HepG2 (cell line): ENCODE results near the gene DAZAP1. TPM values are rescaled to one million over a fixed set of nuclear protein-coding genes. Genes with fewer than 3 reads are reported as not detected.

Experiments used
- ATAC-seq: fragments of 200-7000 bp; cut with Tn5 transposase; 3 replicates; pipeline ENCODE4 v1.9.1; 2020; ENCODE audit warnings: mild to moderate bottlenecking, moderate library complexity
- BruUV-seq: library from RNA; stranded (reverse); fragments of 400-500 nt; replicated peaks from 2 replicates; lab custom pipeline; 2021; lab: Mats Ljungman, UMichigan
- CTCF ChIA-PET: fragments of 300-600 bp; formaldehyde crosslinking; extraction: SDS; loops from one replicate; lab custom pipeline; 2021; ENCODE audit warnings: low total read pairs, inconsistent platforms, low intra/inter-chr PET ratio; lab: Yijun Ruan, JAX
- POLR2A ChIA-PET: fragments of 350-600 bp; sonication (Branson Sonifier 250); formaldehyde crosslinking; loops from one replicate; lab custom pipeline; 2020; ENCODE audit warnings: antibody characterized with exemption, inconsistent platforms; lab: Yijun Ruan, JAX
- DNase-seq: peaks from one replicate; pipeline ENCODE4 v3.0.0-alpha.2; 2015; ENCODE audit warnings: low spot score
- FAIRE-seq: peaks from 3 replicates; lab custom pipeline; 2011; peaks lifted over from hg19 to GRCh38; lab: Jason Lieb, UNC
- H2AFZ ChIP-seq: one replicate; pipeline ENCODE4 v1.6.1; 2011; ENCODE audit warnings: low read length, inconsistent platforms
- H3K27ac ChIP-seq: fragments of 300-600 bp; 3 replicates; pipeline ENCODE4 v1.8.0; 2011; ENCODE audit warnings: mixed run types, mild to moderate bottlenecking, mixed read lengths, low read length, inconsistent platforms; ENCODE audit not compliant: insufficient read depth; ENCODE audit errors: extremely low read length
- H3K27me3 ChIP-seq, 2 experiments: fragments of 200-600 bp in 1 of 2; 2 replicates in 1 of 2; 3 replicates in 1 of 2; pipeline versions ENCODE4 v1.6.0 to v1.8.0; 2011; ENCODE audit warnings: low read length in 2 of 2, mild to moderate bottlenecking in 2 of 2, moderate library complexity in 2 of 2, inconsistent platforms in 1 of 2; ENCODE audit not compliant: insufficient read depth in 2 of 2, control insufficient read depth in 1 of 2
- H3K36me3 ChIP-seq, 2 experiments: fragments of 200-600 bp in 1 of 2; replicated peaks in 1 of 2; 2 replicates in 1 of 2; 3 replicates in 1 of 2; pipeline versions ENCODE4 v1.5.1 to v1.8.0; 2011; ENCODE audit warnings: low read length in 2 of 2, inconsistent platforms in 1 of 2; ENCODE audit not compliant: insufficient read depth in 2 of 2, control insufficient read depth in 1 of 2
- H3K4me1 ChIP-seq: 2 replicates; pipeline ENCODE4 v1.5.1; 2012; ENCODE audit warnings: low read length, inconsistent platforms; ENCODE audit not compliant: insufficient read depth
- H3K4me2 ChIP-seq: 2 replicates; pipeline ENCODE4 v1.6.0; 2011; ENCODE audit warnings: low read depth, low read length, inconsistent platforms
- H3K4me3 ChIP-seq, 3 experiments: fragments of 200-600 bp in 1 of 3; sonication (generic), shearing (Covaris generic) in 1 of 3; replicated peaks in 1 of 3; 2 replicates each; pipeline ENCODE4 v1.5.1; 2011 to 2016; ENCODE audit warnings: low read length in 3 of 3, inconsistent platforms in 2 of 3, low read depth in 2 of 3, mild to moderate bottlenecking in 2 of 3, control low read depth in 1 of 3, mixed read lengths in 1 of 3; ENCODE audit not compliant: insufficient read depth in 1 of 3
- H3K79me2 ChIP-seq: one replicate; pipeline ENCODE4 v1.6.1; 2011; ENCODE audit warnings: low read length, inconsistent platforms; ENCODE audit not compliant: insufficient read depth
- H3K9ac ChIP-seq: 2 replicates; pipeline ENCODE4 v1.6.0; 2011; ENCODE audit warnings: mild to moderate bottlenecking, low read depth, low read length, inconsistent platforms; ENCODE audit not compliant: insufficient read depth
- H3K9me3 ChIP-seq: 2 replicates; pipeline ENCODE4 v1.5.1; 2012; ENCODE audit warnings: mild to moderate bottlenecking, low read length
- H4K20me1 ChIP-seq: 2 replicates; pipeline ENCODE4 v1.6.0; 2011; ENCODE audit warnings: inconsistent platforms, mild to moderate bottlenecking, low read length, moderate library complexity; ENCODE audit not compliant: insufficient read depth
- AGO2 ChIP-seq: fragments of 200-400 bp; formaldehyde crosslinking; optimal IDR thresholded peaks from 2 replicates; pipeline ENCODE3; 2017; ENCODE audit warnings: mild to moderate bottlenecking, low read depth, low read length, moderate library complexity
- CREB1 ChIP-seq, 2 experiments: fragments of 450-650 bp in 1 of 2; IDR thresholded peaks; 2 replicates each; pipeline ENCODE4 v1.6.1; 2016 to 2017; ENCODE audit warnings: control low read depth in 1 of 2, mild to moderate bottlenecking in 1 of 2, missing compliant biosample characterization in 1 of 2, missing genetic modification characterization in 1 of 2
- KLF13 ChIP-seq: sonication (generic); formaldehyde crosslinking; IDR thresholded peaks from 2 replicates; pipeline ENCODE4 v1.4.0; 2020; ENCODE audit warnings: mild to moderate bottlenecking, missing genetic modification reagents
- NR3C1 ChIP-seq: sonication (generic); formaldehyde crosslinking; IDR thresholded peaks from 2 replicates; pipeline ENCODE4 v1.4.0; 2020; ENCODE audit warnings: missing genetic modification reagents
- POLR2A ChIP-seq, 2 experiments: IDR thresholded peaks; 2 replicates each; pipeline ENCODE4 v1.6.1; 2011; ENCODE audit warnings: low read depth in 2 of 2, low read length in 2 of 2, mild to moderate bottlenecking in 1 of 2, moderate library complexity in 1 of 2; ENCODE audit not compliant: insufficient read depth in 1 of 2
- RBFOX2 ChIP-seq: fragments of 200-400 bp; formaldehyde crosslinking; IDR thresholded peaks from 2 replicates; pipeline ENCODE4 v1.6.1; 2017; ENCODE audit warnings: low read depth, mild to moderate bottlenecking, low read length
- ZBTB33 ChIP-seq: sonication (generic); formaldehyde crosslinking; IDR thresholded peaks from 2 replicates; pipeline ENCODE4 v1.4.0; 2020; ENCODE audit warnings: missing genetic modification reagents
- ZNF274 ChIP-seq: sonication (generic); formaldehyde crosslinking; IDR thresholded peaks from 2 replicates; pipeline ENCODE4 v1.5.1; 2020; ENCODE audit warnings: mild to moderate bottlenecking, missing genetic modification reagents
- ZNF546 ChIP-seq: sonication (generic); formaldehyde crosslinking; conservative IDR thresholded peaks from 2 replicates; pipeline ENCODE4 v1.8.1; 2023; ENCODE audit warnings: mild to moderate bottlenecking, missing genetic modification reagents
- ZNF564 ChIP-seq: sonication (generic); formaldehyde crosslinking; IDR thresholded peaks from 2 replicates; pipeline ENCODE4 v1.8.1; 2023; ENCODE audit warnings: mild to moderate bottlenecking, missing genetic modification reagents
- ZNF577 ChIP-seq: sonication (generic); formaldehyde crosslinking; IDR thresholded peaks from 2 replicates; pipeline ENCODE4 v1.4.0; 2020; ENCODE audit warnings: mild to moderate bottlenecking, low read depth, missing genetic modification reagents, borderline replicate concordance
- ZNF589 ChIP-seq: sonication (generic); formaldehyde crosslinking; conservative IDR thresholded peaks from 2 replicates; pipeline ENCODE4 v1.8.0; 2022; ENCODE audit warnings: mild to moderate bottlenecking, moderate library complexity, missing genetic modification reagents
- ZSCAN12 ChIP-seq: sonication (generic); formaldehyde crosslinking; IDR thresholded peaks from 2 replicates; pipeline ENCODE4 v1.9.0; 2021; ENCODE audit warnings: mild to moderate bottlenecking, missing genetic modification reagents
- WGBS: methylation state at CpG from one replicate; pipeline ENCODE4 v1.1.6; 2017; ENCODE audit warnings: low lambda C conversion rate; 5-methylcytosine and 5-hydroxymethylcytosine counted together
- in situ Hi-C: cut with HindIII; loops from 2 replicates; pipeline ENCODE4 v1.10.0; 2017; ENCODE audit warnings: low pct_unique_long_range_greater_than_20kb; ENCODE audit not compliant: extremely low pct_ligation_motif_present
- intact Hi-C: fragments of 100-400 bp; cut with micrococcal nuclease; formaldehyde crosslinking; loops from one replicate; pipeline ENCODE4 v1.10.0; 2022; ENCODE audit not compliant: unreplicated experiment
- polyA plus RNA-seq, 8 experiments: library from polyadenylated mRNA; depleted of rRNA in 3 of 8; stranded (reverse) in 7 of 8; unstranded in 1 of 8; fragments of >200 nt; fragmentation: Illumina TruSeq in 4 of 8; extraction: Trizol in 4 of 8; gene quantifications; 2 replicates each; pipeline versions ENCODE4 v1.2.1 to v1.2.3, GENCODE V29; 2011 to 2016; ENCODE audit warnings: low read depth in 4 of 8, missing spikeins in 1 of 8, mixed read lengths in 1 of 8; ENCODE audit not compliant: insufficient read depth in 1 of 8
- total RNA-seq, 5 experiments: library from RNA; depleted of rRNA; stranded (reverse); fragments of >200 nt; fragmentation: Illumina TruSeq; extraction: Trizol; gene quantifications; 2 replicates each; pipeline ENCODE4 v1.2.3, GENCODE V29; 2016; ENCODE audit warnings: low read depth in 1 of 5

The DAZAP1 gene
- total and polyA plus RNA-seq, 2 of the 13 experiments (the other 11 are each of a cell fraction or from before 2014, with no cell fraction given): 63.3 to 79.2 TPM

- Histone ChIP-seq H4K20me1 (peaks cover 86% of the 10 kb centered on the region), H3K27me3 (no peaks in the 10 kb centered on the region; a peak in 1 of 5 replicates), H3K9ac (no peak overlapping the region), H2AFZ (no peak overlapping the region), H3K27ac (no peak overlapping the region), H3K36me3 (peaks cover 5 to 33% of the 10 kb centered on the region in 2 experiments), H3K4me1 (peaks cover 73% of the 10 kb centered on the region), H3K4me3 (no peak overlapping the region), H3K4me2 (no peak overlapping the region), H3K9me3 (no peaks in the 10 kb centered on the region), H3K79me2 (peaks cover 90% of the 10 kb centered on the region)
- intact Hi-C loops (no loop called here), in situ Hi-C loops (no loop called here)
- FAIRE-seq (no peak), ATAC-seq (no peak), DNase-seq (no peak)
- CTCF ChIA-PET: no interaction called here
- peak; percentile 7 for TF ChIP-seq AGO2
- peak; percentile 40; the same call in 1 of the 2 replicates for TF ChIP-seq RBFOX2
- 0 out of 4 replicates have a peak, but pooled peaks of 1 of the 2 experiments have one; percentile 20 for TF ChIP-seq POLR2A (IDR thresholded peaks at IDR 0.05; ENCODE audit: insufficient read depth in 1 of 2, low read depth in 2 of 2, low read length in 2 of 2)
- TF ChIP-seq ZNF577 (CRISPR knock-in tag): no peak
- no peak for TF ChIP-seq ZSCAN12 (CRISPR knock-in tag)
- WGBS: 90% methylated on average over 12 of the region's 21 CpGs
- no TSS peak for BruUV-seq
- POLR2A ChIA-PET: interaction anchor here (1.2 to 1.3 kb wide), 2 partner anchors 11 to 12 kb away, joined by 3 read pairs; no protein-coding TSS in a partner anchor
These were observed 5.0 kb downstream of the DAZAP1 start for GRCh38 chr19:1412323-1412923.

- Histone ChIP-seq H3K27ac (peak overlapping the region; percentile 29), H3K4me1 (peaks cover 81% of the 10 kb centered on the region), H3K4me2 (no peak overlapping the region), H2AFZ (no peak overlapping the region), H3K9ac (no peak overlapping the region), H3K79me2 (peaks cover 93% of the 10 kb centered on the region), H4K20me1 (peaks cover 93% of the 10 kb centered on the region), H3K4me3 (no peak overlapping the region), H3K9me3 (no peaks in the 10 kb centered on the region), H3K36me3 (peaks cover 8 to 39% of the 10 kb centered on the region in 2 experiments), H3K27me3 (no peaks in the 10 kb centered on the region; a peak in 1 of 5 replicates)
- 90% methylated on average over 33 of the region's 36 CpGs for WGBS
- POLR2A ChIA-PET: interaction anchor here (0.8 to 1.5 kb wide), 4 partner anchors 9 to 19 kb away, joined by 3 to 6 read pairs (median 4); no protein-coding TSS in a partner anchor
- ATAC-seq: no peak
- intact Hi-C loops: no loop called here
- no peak for DNase-seq
- no peak for FAIRE-seq
- CTCF ChIA-PET: no interaction called here
- in situ Hi-C loops: no loop called here
- BruUV-seq: no TSS peak
- no peak for TF ChIP-seq CREB1 (IDR thresholded peaks at IDR 0.05)
- no peak for TF ChIP-seq CREB1 (CRISPR knock-in tag; IDR thresholded peaks at IDR 0.05)
- TF ChIP-seq AGO2: peak; percentile 60
- no peak for TF ChIP-seq ZNF564 (CRISPR knock-in tag)
- no peak for TF ChIP-seq ZNF546
- TF ChIP-seq NR3C1 (CRISPR knock-in tag): no peak
- peak; percentile 56 for TF ChIP-seq RBFOX2
- peak; percentile 73; the same call in 1 of the 2 replicates for TF ChIP-seq ZBTB33
- TF ChIP-seq ZNF274: no peak
- no peak for TF ChIP-seq ZNF589 (CRISPR knock-in tag)
- TF ChIP-seq KLF13 (CRISPR knock-in tag): no peak
These were observed 5.8 kb downstream of the DAZAP1 start for GRCh38 chr19:1412995-1413800.
